K562 (cell line): ENCODE measurements around the gene RASD2. TPM values are rescaled to one million over a fixed set of nuclear protein-coding genes. Genes with fewer than 3 reads are reported as not detected.

Experiments
- ATAC-seq: fragments of 200-7000 bp; cut with Tn5 transposase; 3 replicates; pipeline ENCODE4 v1.9.1; 2020; ENCODE audit warnings: moderate library complexity
- BruUV-seq: library from RNA; stranded (reverse); fragments of 400-500 nt; replicated peaks from 2 replicates; lab custom pipeline; 2021; lab: Mats Ljungman, UMichigan
- CTCF ChIA-PET: fragments of 300-600 bp; formaldehyde crosslinking; extraction: SDS; loops from one replicate; lab custom pipeline; 2021; ENCODE audit warnings: low intra/inter-chr PET ratio; lab: Yijun Ruan, JAX
- POLR2A ChIA-PET: fragments of 300-600, 350-650 bp; sonication (Branson Sonifier 250); formaldehyde crosslinking; extraction: SDS; loops from one replicate; lab custom pipeline; 2021; ENCODE audit warnings: antibody characterized with exemption, inconsistent platforms; lab: Yijun Ruan, JAX
- DNase-seq, 4 experiments: peaks; one replicate each; pipeline versions ENCODE4 v3.0.0 to v3.0.0-alpha.2; 2011 to 2018; ENCODE audit warnings: low spot score in 3 of 4, mixed read lengths in 3 of 4; ENCODE audit errors: extremely low read depth in 1 of 4
- FAIRE-seq: peaks from 2 replicates; lab custom pipeline; 2011; peaks lifted over from hg19 to GRCh38; lab: Jason Lieb, UNC
- H2AFZ ChIP-seq: 2 replicates; pipeline ENCODE4 v1.6.0; 2011; ENCODE audit warnings: low read depth, low read length, control low read depth, inconsistent platforms
- H3K27ac ChIP-seq: fragments of 200-600 bp; 3 replicates; pipeline ENCODE4 v1.8.0; 2011; ENCODE audit warnings: low read depth, mild to moderate bottlenecking, control low read depth, inconsistent platforms, low read length, moderate library complexity, mixed read lengths; ENCODE audit errors: extremely low read depth
- H3K27me3 ChIP-seq, 2 experiments: fragments of 300-600 bp in 1 of 2; 2 replicates in 1 of 2; 3 replicates in 1 of 2; pipeline versions ENCODE4 v1.6.0 to v1.8.0; 2011; ENCODE audit warnings: inconsistent platforms in 2 of 2, low read length in 2 of 2, mild to moderate bottlenecking in 1 of 2, mixed read lengths in 1 of 2, moderate library complexity in 1 of 2; ENCODE audit not compliant: control insufficient read depth in 2 of 2, insufficient read depth in 2 of 2
- H3K36me3 ChIP-seq: fragments of 300-600 bp; 3 replicates; pipeline ENCODE4 v1.8.0; 2011; ENCODE audit warnings: mild to moderate bottlenecking, low read length, inconsistent platforms; ENCODE audit not compliant: control insufficient read depth, insufficient read depth
- H3K4me1 ChIP-seq, 2 experiments: fragments of 200-600 bp in 1 of 2; replicated peaks in 1 of 2; 2 replicates in 1 of 2; 3 replicates in 1 of 2; pipeline versions ENCODE4 v1.5.1 to v1.8.0; 2011; ENCODE audit warnings: inconsistent platforms in 2 of 2, low read length in 2 of 2, mild to moderate bottlenecking in 1 of 2, mixed read lengths in 1 of 2, moderate library complexity in 1 of 2; ENCODE audit not compliant: control insufficient read depth in 2 of 2, insufficient read depth in 2 of 2
- H3K4me2 ChIP-seq: 2 replicates; pipeline ENCODE4 v1.6.1; 2011; ENCODE audit warnings: low read length, control low read depth, inconsistent platforms, mixed read lengths; ENCODE audit not compliant: insufficient read depth
- H3K4me3 ChIP-seq: fragments of 200-600 bp; sonication (generic), shearing (Covaris generic); 2 replicates; pipeline ENCODE4 v1.5.1; 2016; ENCODE audit warnings: control low read depth, inconsistent platforms
- H3K79me2 ChIP-seq: fragments of 200-600 bp; 3 replicates; pipeline ENCODE4 v1.8.0; 2011; ENCODE audit warnings: low read length, inconsistent platforms; ENCODE audit not compliant: control insufficient read depth, insufficient read depth
- H3K9ac ChIP-seq, 2 experiments: 2 replicates each; pipeline versions ENCODE4 v1.6.0 to v1.6.1; 2011; ENCODE audit warnings: low read depth in 2 of 2, low read length in 2 of 2, control low read depth in 1 of 2, inconsistent platforms in 1 of 2, mild to moderate bottlenecking in 1 of 2, mixed read lengths in 1 of 2; ENCODE audit not compliant: insufficient read depth in 1 of 2
- H3K9me1 ChIP-seq: one replicate; pipeline ENCODE4 v1.6.0; 2011; ENCODE audit warnings: inconsistent platforms, mild to moderate bottlenecking, low read length, moderate library complexity; ENCODE audit not compliant: control insufficient read depth, insufficient read depth
- H3K9me3 ChIP-seq: replicated peaks from 2 replicates; pipeline ENCODE4 v1.5.1; 2011; ENCODE audit warnings: low read depth, low read length, inconsistent platforms; ENCODE audit not compliant: control insufficient read depth, insufficient read depth
- H4K20me1 ChIP-seq: replicated peaks from 2 replicates; pipeline ENCODE4 v1.6.1; 2011; ENCODE audit warnings: low read length, inconsistent platforms, mixed read lengths; ENCODE audit not compliant: control insufficient read depth, insufficient read depth
- ATF1 ChIP-seq, 2 experiments: fragments of 450-650 bp in 1 of 2; IDR thresholded peaks; 2 replicates each; pipeline ENCODE4 v1.6.1; 2016; ENCODE audit warnings: missing compliant biosample characterization in 1 of 2, missing genetic modification characterization in 1 of 2
- CTBP1 ChIP-seq: fragments of 450-650 bp; IDR thresholded peaks from 2 replicates; pipeline ENCODE4 v1.6.1; 2016; ENCODE audit warnings: borderline replicate concordance
- ETS2 ChIP-seq: IDR thresholded peaks from 2 replicates; pipeline ENCODE4 v1.6.1; 2016; ENCODE audit warnings: borderline replicate concordance, missing genetic modification characterization, mild to moderate bottlenecking, moderate library complexity, missing compliant biosample characterization; ENCODE audit not compliant: poor library complexity, severe bottlenecking
- HDAC1 ChIP-seq, 2 experiments: fragments of 450-650 bp; IDR thresholded peaks; 2 replicates each; pipeline ENCODE4 v1.6.1; 2016 to 2017; ENCODE audit warnings: inconsistent platforms in 1 of 2, mild to moderate bottlenecking in 1 of 2, moderate library complexity in 1 of 2
- KDM1A ChIP-seq, 2 experiments: fragments of 450-650 bp; IDR thresholded peaks; 2 replicates each; pipeline ENCODE4 v1.6.1; 2016; ENCODE audit warnings: mild to moderate bottlenecking in 2 of 2
- ZKSCAN1 ChIP-seq: fragments of 150-350 bp; IDR thresholded peaks from 2 replicates; pipeline ENCODE4 v1.6.1; 2016; ENCODE audit warnings: low read depth, low read length
- ZNF561 ChIP-seq: fragments of 450-650 bp; formaldehyde crosslinking; conservative IDR thresholded peaks from 2 replicates; pipeline ENCODE4 v1.4.0; 2020; ENCODE audit warnings: mild to moderate bottlenecking, moderate library complexity
- WGBS: fragments of 100-300 bp; shearing (Covaris generic); methylation state at CpG from one replicate; pipeline ENCODE4 v1.1.6; 2016; ENCODE audit warnings: low coverage, mixed read lengths; ENCODE audit not compliant: insufficient coverage; ENCODE audit errors: missing lambda C conversion rate; 5-methylcytosine and 5-hydroxymethylcytosine counted together
- in situ Hi-C: fragments of 300-500 bp; cut with MboI; formaldehyde crosslinking; loops from 4 replicates; pipeline ENCODE4 v1.15.0; 2018; ENCODE audit warnings: inconsistent platforms, mixed read lengths
- intact Hi-C: fragments of 100-400 bp; cut with micrococcal nuclease; formaldehyde crosslinking; loops from 2 replicates; pipeline ENCODE4 v1.14.2; 2022
- polyA plus RNA-seq, 8 experiments: library from polyadenylated mRNA; depleted of rRNA in 4 of 8; stranded (reverse) in 5 of 8; unstranded in 3 of 8; fragments of >200 nt; fragmentation: Nextera tagmentation in 2 of 8; fragmentation: Illumina TruSeq in 1 of 8; extraction: Ambion mirVana in 2 of 8; extraction: Trizol in 1 of 8; gene quantifications; 2 replicates each; pipeline versions ENCODE4 v1.2.1 to v1.2.3, GENCODE V29; 2011 to 2014; ENCODE audit warnings: inconsistent platforms in 1 of 8, missing spikeins in 1 of 8
- total RNA-seq, 7 experiments: library from RNA; depleted of rRNA in 6 of 7; stranded (reverse); fragments of >200 nt in 6 of 7; fragmentation: Illumina TruSeq in 2 of 7; extraction: Trizol in 2 of 7; gene quantifications; 2 replicates each; pipeline versions ENCODE4 v1.2.1 to v1.2.3, GENCODE V29; 2011 to 2021; ENCODE audit warnings: low replicate concordance in 1 of 7
- TF ChIP-seq, protein P1 (sequence below), 2 experiments: fragments of 450-650 bp in 1 of 2; sonication (generic) in 1 of 2; formaldehyde crosslinking in 1 of 2; IDR thresholded peaks in 1 of 2; conservative IDR thresholded peaks in 1 of 2; 2 replicates each; pipeline versions ENCODE4 v1.6.1 to v1.8.1; 2016 to 2023; ENCODE audit warnings: mild to moderate bottlenecking in 2 of 2, moderate library complexity in 2 of 2, inconsistent platforms in 1 of 2, missing genetic modification reagents in 1 of 2

RASD2 gene
- total and polyA plus RNA-seq, 9 of the 15 experiments (the other 6 are each of a cell fraction or from before 2014, with no cell fraction given): 0.05 TPM; not detected in 8

DNA sequence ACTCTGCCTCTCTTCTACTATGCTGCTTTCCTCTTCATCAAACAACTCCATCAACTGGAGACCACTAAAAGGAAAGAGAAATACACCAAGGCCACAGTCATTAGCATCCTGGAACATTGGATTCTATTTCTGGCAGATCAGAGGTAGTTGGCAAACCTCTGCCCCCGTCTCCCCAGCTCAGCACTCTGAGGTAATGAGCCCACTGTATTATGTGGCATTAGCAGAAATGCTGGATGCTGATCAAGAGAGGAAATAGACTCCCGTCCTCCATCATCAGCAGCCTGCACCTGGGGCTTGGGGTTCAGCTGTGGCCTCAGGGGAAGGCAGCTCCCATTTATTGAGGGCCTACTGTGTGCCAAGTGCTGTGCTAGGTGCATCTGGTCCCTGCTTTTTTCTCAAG is 9.0 kb upstream of the RASD2 start:
- in situ Hi-C loops: no loop called here
- WGBS: 10% methylated on average over 2 of the region's 2 CpGs
- DNase-seq (no peak), ATAC-seq (no peak), FAIRE-seq (no peak)
- Histone ChIP-seq H3K36me3 (no peaks in the 10 kb centered on the region), H3K4me1 (peaks cover 0 to 3% of the 10 kb centered on the region in 2 experiments; a peak in 1 of 5 replicates), H3K27me3 (no peaks in the 10 kb centered on the region; a peak in 1 of 5 replicates), H3K9ac (no peak overlapping the region), H3K79me2 (no peaks in the 10 kb centered on the region), H2AFZ (no peak overlapping the region), H4K20me1 (no peaks in the 10 kb centered on the region), H3K27ac (no peak overlapping the region), H3K4me2 (no peak overlapping the region), H3K9me1 (no peaks in the 10 kb centered on the region), H3K4me3 (no peak overlapping the region), H3K9me3 (no peaks in the 10 kb centered on the region)
- TF ChIP-seq ZKSCAN1: peak; percentile 63; the same call in 1 of the 2 replicates
- no peak for TF ChIP-seq ETS2
- ChIA-PET CTCF (no interaction called here), POLR2A (interaction anchor here (1.4 kb wide), 1 partner anchor 11 kb away, joined by 5 read pairs; no protein-coding TSS in a partner anchor)
- intact Hi-C loops: no loop called here
- BruUV-seq: no TSS peak

DNA sequence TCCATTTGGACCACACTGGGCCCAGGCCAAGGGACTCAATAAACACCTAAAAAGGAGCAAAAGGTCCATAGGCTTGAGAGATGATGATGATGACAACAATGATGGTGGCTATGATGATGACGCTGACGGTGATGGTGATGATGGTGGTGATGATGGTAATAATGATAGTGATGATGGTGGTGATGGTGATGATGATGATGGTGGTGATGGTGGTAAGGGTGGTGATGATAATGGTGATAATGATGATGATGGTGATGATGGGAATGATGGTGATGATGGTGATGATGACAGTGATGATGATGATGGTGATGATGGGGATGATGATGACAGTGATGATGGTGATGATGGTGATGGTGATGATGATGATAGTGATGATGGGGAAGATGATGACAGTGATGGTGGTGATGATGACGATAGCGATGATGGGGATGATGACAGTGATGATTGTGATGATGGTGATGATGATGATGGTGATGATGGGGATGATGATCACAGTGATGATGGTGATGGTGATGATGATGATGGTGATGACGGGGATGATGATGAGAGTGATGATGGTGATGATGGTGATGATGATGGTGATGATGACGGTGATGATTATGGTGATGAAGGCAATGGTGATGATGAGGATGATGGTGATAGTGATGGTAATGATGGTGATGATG is 7.1 kb upstream of the RASD2 start:
- TF ChIP-seq, protein P1, sequence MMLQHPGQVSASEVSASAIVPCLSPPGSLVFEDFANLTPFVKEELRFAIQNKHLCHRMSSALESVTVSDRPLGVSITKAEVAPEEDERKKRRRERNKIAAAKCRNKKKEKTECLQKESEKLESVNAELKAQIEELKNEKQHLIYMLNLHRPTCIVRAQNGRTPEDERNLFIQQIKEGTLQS (IDR thresholded peaks at IDR 0.05): peak; percentile 40; the same call in 1 of the 2 replicates
- TF ChIP-seq, protein P1 (CRISPR knock-in tag; conservative IDR thresholded peaks at IDR 0.05): no peak
- TF ChIP-seq ATF1 (CRISPR knock-in tag; IDR thresholded peaks at IDR 0.05) (no peak), ATF1 (tag; IDR thresholded peaks at IDR 0.05) (peak; percentile 58), CTBP1 (peak; percentile 48; the same call in 1 of the 2 replicates), KDM1A (IDR thresholded peaks at IDR 0.05) (peak; percentile 55 to 63; a peak in 3 of 4 replicates), HDAC1 (IDR thresholded peaks at IDR 0.05) (peak in 1 of 2 experiments; percentile 64; a peak in 1 of 4 replicates), ZNF561 (CRISPR knock-in tag) (no peak)
- H2AFZ ChIP-seq: no peak overlapping the region
- CTCF ChIA-PET: no interaction called here
- POLR2A ChIA-PET: interaction anchor here (1.4 kb wide), 1 partner anchor 13 kb away, joined by 5 read pairs; no protein-coding TSS in a partner anchor
- no peaks in the 10 kb centered on the region; a peak in 1 of 5 replicates for H3K27me3 ChIP-seq
- in situ Hi-C loops (no loop called here), intact Hi-C loops (no loop called here)
- H3K36me3 ChIP-seq: no peaks in the 10 kb centered on the region
- DNase-seq (no peak), ATAC-seq (no peak), FAIRE-seq (no peak)
- BruUV-seq: no TSS peak
- H3K9me1 ChIP-seq: no peaks in the 10 kb centered on the region
- WGBS: 0% methylated on average over 6 of the region's 6 CpGs
- no peaks in the 10 kb centered on the region for H4K20me1 ChIP-seq
- no peaks in the 10 kb centered on the region for H3K79me2 ChIP-seq
- no peak overlapping the region for H3K9ac ChIP-seq
- no peak overlapping the region for H3K4me2 ChIP-seq
- peaks cover 0 to 3% of the 10 kb centered on the region in 2 experiments; a peak in 1 of 5 replicates for H3K4me1 ChIP-seq
- no peak overlapping the region for H3K27ac ChIP-seq
- no peaks in the 10 kb centered on the region for H3K9me3 ChIP-seq
- no peak overlapping the region for H3K4me3 ChIP-seq
